Panc1 (cell line): ENCODE measurements around the gene HERC4. TPM values are rescaled to one million over a fixed set of nuclear protein-coding genes. Genes with fewer than 3 reads are reported as not detected.

Source experiments
- ATAC-seq: fragments of 200-7000 bp; cut with Tn5 transposase; 2 replicates; pipeline ENCODE4 v1.9.1; 2020; ENCODE audit warnings: mild to moderate bottlenecking, moderate library complexity
- BruUV-seq: library from RNA; stranded (reverse); fragments of 400-500 nt; replicated peaks from 2 replicates; lab custom pipeline; 2021; lab: Mats Ljungman, UMichigan
- CTCF ChIA-PET: fragments of 300-600 bp; sonication (Branson Sonifier 250); formaldehyde crosslinking; loops from one replicate; lab custom pipeline; 2022; ENCODE audit warnings: antibody characterized with exemption; lab: Charles Lee
- POLR2A ChIA-PET: fragments of 300-600 bp; sonication (Branson Sonifier 250); formaldehyde crosslinking; loops from one replicate; lab custom pipeline; 2022; ENCODE audit warnings: antibody characterized with exemption; lab: Charles Lee
- DNase-seq: peaks from one replicate; pipeline ENCODE4 v3.0.0-alpha.2; 2010; ENCODE audit warnings: low read depth, low spot score
- H3K27ac ChIP-seq: 2 replicates; pipeline ENCODE4 v1.5.1; 2011; ENCODE audit warnings: mild to moderate bottlenecking, low read length, inconsistent platforms
- H3K27me3 ChIP-seq: fragments of 200-500 bp; sonication (Bioruptor generic); 2 replicates; pipeline ENCODE4 v1.6.0; 2014; ENCODE audit warnings: low read length, inconsistent platforms; ENCODE audit not compliant: control insufficient read depth, insufficient read depth
- H3K36me3 ChIP-seq: fragments of 200-500 bp; sonication (Bioruptor generic); 2 replicates; pipeline ENCODE4 v1.5.1; 2014; ENCODE audit warnings: inconsistent platforms, mild to moderate bottlenecking, low read length, moderate library complexity; ENCODE audit not compliant: control insufficient read depth, insufficient read depth
- H3K4me1 ChIP-seq: 2 replicates; pipeline ENCODE4 v1.5.1; 2011; ENCODE audit warnings: inconsistent platforms, mild to moderate bottlenecking, low read length, moderate library complexity; ENCODE audit not compliant: control insufficient read depth, insufficient read depth
- H3K4me3 ChIP-seq, 2 experiments: 2 replicates each; pipeline ENCODE4 v1.5.1; 2011 to 2012; ENCODE audit warnings: low read depth in 2 of 2, low read length in 2 of 2, mild to moderate bottlenecking in 2 of 2, inconsistent platforms in 1 of 2, moderate library complexity in 1 of 2
- H3K9me3 ChIP-seq: fragments of 200-500 bp; sonication (Bioruptor generic); 2 replicates; pipeline ENCODE4 v1.5.1; 2014; ENCODE audit warnings: low read depth, mild to moderate bottlenecking, inconsistent platforms, low read length, moderate library complexity; ENCODE audit not compliant: control insufficient read depth, insufficient read depth
- POLR2AphosphoS5 ChIP-seq: IDR thresholded peaks from 2 replicates; pipeline ENCODE4 v1.6.1; 2012; ENCODE audit warnings: mild to moderate bottlenecking, low read depth, low read length, moderate library complexity
- SIN3A ChIP-seq: IDR thresholded peaks from 2 replicates; pipeline ENCODE4 v1.6.1; 2012; ENCODE audit warnings: low read depth, mild to moderate bottlenecking, low read length, moderate library complexity, borderline replicate concordance; ENCODE audit not compliant: insufficient read depth
- TCF7L2 ChIP-seq: IDR thresholded peaks from 2 replicates; pipeline ENCODE4 v1.6.1; 2011; ENCODE audit warnings: mild to moderate bottlenecking, low read depth, low read length, inconsistent platforms
- in situ Hi-C: cut with HindIII; loops from 2 replicates; pipeline ENCODE4 v1.10.0; 2016; ENCODE audit warnings: low sequenced_read_pairs, low pct_unique_long_range_greater_than_20kb
- intact Hi-C: fragments of 100-400 bp; cut with micrococcal nuclease; formaldehyde crosslinking; loops from one replicate; pipeline ENCODE4 v1.10.0; 2022; ENCODE audit not compliant: unreplicated experiment
- total RNA-seq: library from RNA; stranded (reverse); gene quantifications from one replicate; pipeline ENCODE4 v1.2.1, GENCODE V29; 2021; ENCODE audit not compliant: unreplicated experiment
- TF ChIP-seq, protein P1 (sequence below): fragments of 450-650 bp; IDR thresholded peaks from 2 replicates; pipeline ENCODE4 v1.5.1; 2017; ENCODE audit warnings: mild to moderate bottlenecking
- TF ChIP-seq, protein P2 (sequence below), 2 experiments: IDR thresholded peaks; 2 replicates each; pipeline ENCODE4 v1.6.1; 2011 to 2012; ENCODE audit warnings: low read depth in 2 of 2, control low read depth in 1 of 2, low read length in 1 of 2, mild to moderate bottlenecking in 1 of 2, moderate library complexity in 1 of 2; ENCODE audit not compliant: insufficient read depth in 1 of 2

Gene HERC4
- total RNA-seq, 1 experiment from 2014 or later = 119 TPM

DNA sequence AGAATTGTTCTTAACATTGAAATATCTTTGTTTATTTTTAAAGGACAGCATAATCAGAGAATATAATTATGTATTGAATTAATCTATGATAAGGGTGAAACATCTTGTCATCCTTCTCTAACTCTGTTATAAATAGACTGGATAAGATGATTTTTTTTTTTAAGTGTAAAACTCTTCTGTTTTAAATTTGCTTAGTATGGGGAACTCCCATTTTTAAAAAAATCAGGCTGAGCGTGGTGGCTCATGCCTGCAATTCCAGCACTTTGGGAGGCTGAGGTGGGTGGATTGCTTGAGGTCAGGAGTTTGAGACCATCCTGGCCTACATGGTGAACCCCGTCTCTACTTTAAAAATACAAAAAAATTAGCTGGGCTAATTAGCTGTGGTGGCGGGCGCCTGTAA lies 9.4 kb upstream of the HERC4 start:
- no peaks in the 10 kb centered on the region for H3K9me3 ChIP-seq
- intact Hi-C loops (loop anchor here (10.0 kb wide), 1 partner anchor 220 kb away; no protein-coding TSS in a partner anchor), in situ Hi-C loops (no loop called here)
- H3K27me3 ChIP-seq = no peaks in the 10 kb centered on the region
- ChIA-PET CTCF (interaction anchor here (2.6 kb wide), 1 partner anchor 72 kb away, joined by 47 read pairs; no protein-coding TSS in a partner anchor), POLR2A (interaction anchor here (0.7 kb wide), 1 partner anchor 12 kb away, joined by 4 read pairs; no protein-coding TSS in a partner anchor)
- H3K36me3 ChIP-seq = no peaks in the 10 kb centered on the region
- no peak for ATAC-seq
- H3K4me1 ChIP-seq = peaks cover 71% of the 10 kb centered on the region
- no peak overlapping the region for H3K4me3 ChIP-seq
- peak overlapping the region; percentile 100 for H3K27ac ChIP-seq
- BruUV-seq = no TSS peak
- TF ChIP-seq SIN3A (no peak), TCF7L2 (no peak), POLR2AphosphoS5 (no peak)
- TF ChIP-seq, protein P1, sequence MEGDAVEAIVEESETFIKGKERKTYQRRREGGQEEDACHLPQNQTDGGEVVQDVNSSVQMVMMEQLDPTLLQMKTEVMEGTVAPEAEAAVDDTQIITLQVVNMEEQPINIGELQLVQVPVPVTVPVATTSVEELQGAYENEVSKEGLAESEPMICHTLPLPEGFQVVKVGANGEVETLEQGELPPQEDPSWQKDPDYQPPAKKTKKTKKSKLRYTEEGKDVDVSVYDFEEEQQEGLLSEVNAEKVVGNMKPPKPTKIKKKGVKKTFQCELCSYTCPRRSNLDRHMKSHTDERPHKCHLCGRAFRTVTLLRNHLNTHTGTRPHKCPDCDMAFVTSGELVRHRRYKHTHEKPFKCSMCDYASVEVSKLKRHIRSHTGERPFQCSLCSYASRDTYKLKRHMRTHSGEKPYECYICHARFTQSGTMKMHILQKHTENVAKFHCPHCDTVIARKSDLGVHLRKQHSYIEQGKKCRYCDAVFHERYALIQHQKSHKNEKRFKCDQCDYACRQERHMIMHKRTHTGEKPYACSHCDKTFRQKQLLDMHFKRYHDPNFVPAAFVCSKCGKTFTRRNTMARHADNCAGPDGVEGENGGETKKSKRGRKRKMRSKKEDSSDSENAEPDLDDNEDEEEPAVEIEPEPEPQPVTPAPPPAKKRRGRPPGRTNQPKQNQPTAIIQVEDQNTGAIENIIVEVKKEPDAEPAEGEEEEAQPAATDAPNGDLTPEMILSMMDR = no peak
- TF ChIP-seq, protein P2, sequence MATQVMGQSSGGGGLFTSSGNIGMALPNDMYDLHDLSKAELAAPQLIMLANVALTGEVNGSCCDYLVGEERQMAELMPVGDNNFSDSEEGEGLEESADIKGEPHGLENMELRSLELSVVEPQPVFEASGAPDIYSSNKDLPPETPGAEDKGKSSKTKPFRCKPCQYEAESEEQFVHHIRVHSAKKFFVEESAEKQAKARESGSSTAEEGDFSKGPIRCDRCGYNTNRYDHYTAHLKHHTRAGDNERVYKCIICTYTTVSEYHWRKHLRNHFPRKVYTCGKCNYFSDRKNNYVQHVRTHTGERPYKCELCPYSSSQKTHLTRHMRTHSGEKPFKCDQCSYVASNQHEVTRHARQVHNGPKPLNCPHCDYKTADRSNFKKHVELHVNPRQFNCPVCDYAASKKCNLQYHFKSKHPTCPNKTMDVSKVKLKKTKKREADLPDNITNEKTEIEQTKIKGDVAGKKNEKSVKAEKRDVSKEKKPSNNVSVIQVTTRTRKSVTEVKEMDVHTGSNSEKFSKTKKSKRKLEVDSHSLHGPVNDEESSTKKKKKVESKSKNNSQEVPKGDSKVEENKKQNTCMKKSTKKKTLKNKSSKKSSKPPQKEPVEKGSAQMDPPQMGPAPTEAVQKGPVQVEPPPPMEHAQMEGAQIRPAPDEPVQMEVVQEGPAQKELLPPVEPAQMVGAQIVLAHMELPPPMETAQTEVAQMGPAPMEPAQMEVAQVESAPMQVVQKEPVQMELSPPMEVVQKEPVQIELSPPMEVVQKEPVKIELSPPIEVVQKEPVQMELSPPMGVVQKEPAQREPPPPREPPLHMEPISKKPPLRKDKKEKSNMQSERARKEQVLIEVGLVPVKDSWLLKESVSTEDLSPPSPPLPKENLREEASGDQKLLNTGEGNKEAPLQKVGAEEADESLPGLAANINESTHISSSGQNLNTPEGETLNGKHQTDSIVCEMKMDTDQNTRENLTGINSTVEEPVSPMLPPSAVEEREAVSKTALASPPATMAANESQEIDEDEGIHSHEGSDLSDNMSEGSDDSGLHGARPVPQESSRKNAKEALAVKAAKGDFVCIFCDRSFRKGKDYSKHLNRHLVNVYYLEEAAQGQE (IDR thresholded peaks at IDR 0.05; ENCODE audit: insufficient read depth in 1 of 2, low read depth in 2 of 2, low read length in 1 of 2) = no peak
- DNase-seq = no peak

DNA sequence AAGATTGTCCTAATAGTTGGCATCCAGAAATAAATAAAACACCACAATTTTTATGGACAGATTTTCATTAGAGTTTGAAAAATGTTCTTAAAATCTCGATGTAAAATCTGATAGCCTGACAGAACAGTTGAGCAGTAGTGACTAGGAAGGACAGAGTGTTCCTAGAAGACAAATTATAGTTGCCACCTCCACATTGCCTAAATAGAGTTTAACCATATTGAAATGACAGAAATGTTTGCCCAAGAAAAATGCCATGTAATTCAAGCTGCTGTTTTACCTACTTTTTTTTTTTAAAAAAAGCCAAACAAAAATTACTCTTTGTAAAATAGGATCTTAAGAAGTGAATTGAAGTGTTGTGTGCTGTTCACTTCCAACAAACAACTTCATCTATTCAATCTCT lies 8.9 kb upstream of the HERC4 start:
- H3K4me1 ChIP-seq = peaks cover 71% of the 10 kb centered on the region
- POLR2A ChIA-PET = no interaction called here
- peak overlapping the region; percentile 100 for H3K27ac ChIP-seq

More for the DNA sequence above, 8.9 kb upstream of the HERC4 start:
- no peaks in the 10 kb centered on the region for H3K9me3 ChIP-seq
- CTCF ChIA-PET = interaction anchor here (2.6 kb wide), 1 partner anchor 72 kb away, joined by 47 read pairs; no protein-coding TSS in a partner anchor
- H3K4me3 ChIP-seq = no peak overlapping the region
- ATAC-seq = no peak
- intact Hi-C loops (loop anchor here (1.0 to 10.0 kb wide), 3 partner anchors 72 to 221 kb away; no protein-coding TSS in a partner anchor), in situ Hi-C loops (no loop called here)
- BruUV-seq = no TSS peak
- DNase-seq = no peak
- no peaks in the 10 kb centered on the region for H3K36me3 ChIP-seq
- H3K27me3 ChIP-seq = no peaks in the 10 kb centered on the region
- no peak for TF ChIP-seq TCF7L2
- no peak for TF ChIP-seq POLR2AphosphoS5
- TF ChIP-seq, protein P2 (IDR thresholded peaks at IDR 0.05; ENCODE audit: insufficient read depth in 1 of 2, low read depth in 2 of 2, low read length in 1 of 2) = no peak
- TF ChIP-seq SIN3A = no peak
- TF ChIP-seq, protein P1 = no peak
